ENCODE data around the gene NAXE.
"Not testable (repeated sequence)": the region's sequence is repeated elsewhere in the genome, so short reads cannot be mapped to it uniquely, and the experiment has no call there.

NAXE gene

GRCh38 chr1:156623946-156624813, 32.6 kb downstream of the NAXE start:
- DNase-seq (peak; percentile 64), ATAC-seq (peak; percentile 76)

DNA sequence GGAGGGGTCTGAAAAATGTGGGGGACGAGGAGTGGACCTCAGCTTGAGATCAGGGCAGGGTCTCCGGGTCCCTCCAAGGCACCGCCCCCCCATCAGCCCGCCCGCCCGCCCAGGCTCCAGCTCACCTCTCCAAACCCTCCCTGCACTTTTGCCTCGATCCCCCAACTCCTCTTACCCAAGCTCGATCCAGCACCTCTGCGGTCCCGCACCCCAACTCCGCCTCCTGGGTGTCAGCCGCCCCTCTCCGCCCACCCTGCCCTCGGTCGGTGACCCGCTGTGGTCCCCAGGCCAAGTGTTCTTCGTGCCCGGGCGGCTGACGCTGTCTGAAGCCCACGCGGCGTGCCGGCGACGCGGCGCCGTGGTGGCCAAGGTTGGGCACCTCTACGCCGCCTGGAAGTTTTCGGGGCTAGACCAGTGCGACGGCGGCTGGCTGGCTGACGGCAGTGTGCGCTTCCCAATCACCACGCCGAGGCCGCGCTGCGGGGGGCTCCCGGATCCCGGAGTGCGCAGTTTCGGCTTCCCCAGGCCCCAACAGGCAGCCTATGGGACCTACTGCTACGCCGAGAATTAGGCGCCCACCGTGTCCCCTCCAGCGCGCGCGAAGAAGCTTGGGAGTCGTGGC, 33.3 kb downstream of the NAXE start:
- ATAC-seq (no peak), DNase-seq (no peak)

- ATAC-seq: peak; percentile 63
- peak; percentile 80 for DNase-seq
These were observed 34.0 kb downstream of the NAXE start for GRCh38 chr1:156625436-156626078.

- ATAC-seq: no peak
- no peak for DNase-seq
These were observed 34.5 kb downstream of the NAXE start for GRCh38 chr1:156626079-156626438.

- peak; percentile 46 for DNase-seq
- no peak for ATAC-seq
These were observed 35.8 kb downstream of the NAXE start for GRCh38 chr1:156627313-156627880.

- ATAC-seq (no peak), DNase-seq (no peak)
These were observed 38.4 kb downstream of the NAXE start for GRCh38 chr1:156629823-156630449.

- not testable (repeated sequence) for ATAC-seq, DNase-seq
These were observed 39.6 kb downstream of the NAXE start for GRCh38 chr1:156631152-156631551.

DNA sequence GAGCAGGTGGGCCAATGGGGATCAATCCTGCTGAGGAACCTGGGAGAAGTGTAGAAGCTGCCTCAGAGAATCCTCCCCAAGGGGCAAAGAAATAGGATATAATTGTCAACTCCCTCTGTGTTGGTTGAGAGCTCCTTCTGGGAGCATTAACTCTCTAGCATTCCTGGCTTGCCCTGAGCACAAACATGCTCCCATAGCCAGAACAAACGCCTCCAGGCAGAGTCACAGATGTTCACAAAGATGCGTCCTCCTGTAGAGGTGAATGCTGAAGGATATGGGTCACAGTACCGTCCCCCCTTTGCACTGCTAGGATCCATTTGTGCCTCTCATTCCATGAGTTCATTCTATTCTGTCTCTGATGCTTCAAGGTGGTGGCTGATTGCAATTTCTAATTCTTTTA, 40.8 kb downstream of the NAXE start:
- DNase-seq (no peak), ATAC-seq (no peak)

- ATAC-seq (no peak), DNase-seq (no peak)
These were observed 46.8 kb downstream of the NAXE start for GRCh38 chr1:156638189-156638985.

GRCh38 chr1:156639601-156640101, 48.1 kb downstream of the NAXE start:
- no peak for DNase-seq
- no peak for ATAC-seq

DNA sequence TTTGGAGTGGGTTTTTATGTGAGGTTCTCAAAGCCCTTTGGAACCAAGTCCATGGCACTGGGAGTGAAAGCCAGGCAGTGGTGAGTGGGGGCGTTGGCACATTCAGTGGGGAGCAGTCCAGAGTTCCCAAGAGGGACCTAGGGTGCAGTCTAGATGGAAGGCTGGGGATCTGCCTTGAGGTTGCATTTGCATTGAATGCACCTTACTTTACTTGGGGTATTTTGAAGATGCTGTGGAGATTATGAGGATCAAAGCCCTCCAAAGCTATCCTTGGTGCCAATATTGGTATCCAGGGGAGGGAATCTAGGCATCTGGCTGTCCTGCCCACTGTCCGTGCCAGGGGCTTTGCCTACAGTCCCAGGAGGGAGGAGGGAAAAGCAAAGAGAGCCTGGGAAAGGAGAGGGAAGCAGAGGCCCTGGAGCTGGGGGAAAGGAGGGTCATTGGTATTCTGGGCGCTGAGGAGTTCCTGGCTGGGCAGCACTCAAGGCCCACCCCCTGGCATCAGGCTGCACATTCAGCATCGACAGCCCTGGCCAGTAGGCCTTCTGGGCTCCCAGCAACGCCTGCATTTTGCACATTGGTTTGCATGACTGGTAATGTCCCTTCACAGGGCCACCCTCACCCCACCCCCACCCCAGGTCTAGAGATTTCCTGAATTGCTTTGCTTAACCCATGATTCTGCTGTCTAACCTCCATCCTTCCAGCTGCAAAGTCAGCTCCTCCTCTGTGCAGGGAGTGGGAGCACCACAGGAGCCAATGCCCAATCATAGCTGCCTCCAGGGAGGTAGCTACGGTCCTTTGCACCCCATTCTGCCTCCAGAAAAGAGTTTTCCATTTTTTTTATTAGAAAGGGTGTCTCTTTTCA, 49.5 kb downstream of the NAXE start:
- no peak for ATAC-seq
- no peak for DNase-seq

DNA sequence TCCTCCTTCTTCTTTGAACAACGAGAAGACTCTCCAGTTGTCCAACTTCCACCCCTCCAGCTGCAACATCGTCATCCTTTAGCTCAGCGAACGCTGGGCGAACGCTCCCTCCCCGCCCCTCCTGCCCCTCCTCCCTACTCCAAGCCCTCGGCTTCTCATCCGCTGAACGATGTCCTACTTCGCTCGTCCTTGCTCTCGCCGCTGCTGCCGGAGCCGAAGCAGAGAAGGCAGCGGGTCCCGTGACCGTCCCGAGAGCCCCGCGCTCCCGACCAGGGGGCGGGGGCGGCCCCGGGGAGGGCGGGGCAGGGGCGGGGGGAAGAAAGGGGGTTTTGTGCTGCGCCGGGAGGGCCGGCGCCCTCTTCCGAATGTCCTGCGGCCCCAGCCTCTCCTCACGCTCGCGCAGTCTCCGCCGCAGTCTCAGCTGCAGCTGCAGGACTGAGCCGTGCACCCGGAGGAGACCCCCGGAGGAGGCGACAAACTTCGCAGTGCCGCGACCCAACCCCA, 50.2 kb downstream of the NAXE start, which contains the start of gene BCAN:
Gene BCAN (plus strand): TSS at position 357 of the 504 bp plus-strand sequence. CDS start 3,938 bp downstream, outside the sequence.
- DNase-seq (peak; percentile 28), ATAC-seq (peak; percentile 13)

- ATAC-seq (no peak), DNase-seq (no peak)
These were observed 50.9 kb downstream of the NAXE start for GRCh38 chr1:156642265-156643048.

GRCh38 chr1:156643049-156643777, 51.6 kb downstream of the NAXE start:
- DNase-seq (no peak), ATAC-seq (no peak)

DNA sequence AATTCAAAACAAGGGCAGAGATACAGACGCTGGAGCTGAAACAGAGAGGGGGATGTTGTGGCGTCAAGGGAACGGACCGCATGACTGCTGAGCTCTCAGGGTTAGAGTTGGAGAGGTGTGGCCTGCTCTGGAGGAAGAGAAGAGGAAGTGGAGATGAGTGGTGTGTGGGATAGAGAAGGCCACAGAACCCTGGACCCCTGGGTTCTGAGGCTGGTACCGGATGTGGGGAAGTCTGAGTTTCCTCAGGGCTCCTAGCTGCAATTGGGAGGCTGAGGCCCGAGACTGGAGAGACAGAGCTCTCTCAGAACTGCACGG, 52.2 kb downstream of the NAXE start:
- ATAC-seq: peak; percentile 66

More for the DNA sequence above, 52.2 kb downstream of the NAXE start:
- DNase-seq: peak; percentile 25

Measured in stimulated activated naive CD8-positive, alpha-beta T cell treated with anti-CD3 and anti-CD28 coated beads, Interleukin-15, Interleukin-2, amounts not matched to agents 100 U/mL and 50 U/mL, for 24 hours (primary cell).